ENCODE measurements around the gene NMRK2. TPM values are rescaled to one million over a fixed set of nuclear protein-coding genes. Genes with fewer than 3 reads are reported as not detected.

NMRK2 gene
- total RNA-seq, 1 donor from 2014 or later, result 4.0 TPM

GRCh38 chr19:3897936-3898335 is 34.9 kb upstream of the NMRK2 start:
- Mint-ChIP-seq H3K9me3 (ENCODE audit: unreplicated experiment) (peaks cover 4% of the 10 kb centered on the region), H3K27ac (ENCODE audit: unreplicated experiment) (no peak overlapping the region), H3K27me3 (ENCODE audit: unreplicated experiment) (peaks cover 2% of the 10 kb centered on the region), H3K4me3 (ENCODE audit: unreplicated experiment) (no peak overlapping the region), H3K36me3 (ENCODE audit: unreplicated experiment) (peaks cover 17% of the 10 kb centered on the region), H3K4me1 (ENCODE audit: low read depth, unreplicated experiment) (peaks cover 2% of the 10 kb centered on the region)
- DNase-seq, result no peak
- no peak for TF ChIP-seq CTCF (IDR thresholded peaks at IDR 0.05; ENCODE audit: partially characterized antibody, unreplicated experiment)

- Mint-ChIP-seq H3K9me3 (ENCODE audit: unreplicated experiment) (peaks cover 4% of the 10 kb centered on the region), H3K27ac (ENCODE audit: unreplicated experiment) (no peak overlapping the region), H3K4me1 (ENCODE audit: low read depth, unreplicated experiment) (peaks cover 2% of the 10 kb centered on the region), H3K27me3 (ENCODE audit: unreplicated experiment) (peaks cover 2% of the 10 kb centered on the region), H3K4me3 (ENCODE audit: unreplicated experiment) (no peak overlapping the region), H3K36me3 (ENCODE audit: unreplicated experiment) (peaks cover 17% of the 10 kb centered on the region)
- no peak for TF ChIP-seq CTCF (IDR thresholded peaks at IDR 0.05; ENCODE audit: partially characterized antibody, unreplicated experiment)
- no peak for DNase-seq
These were observed 34.4 kb upstream of the NMRK2 start for GRCh38 chr19:3898426-3898825.

- Mint-ChIP-seq H3K9me3 (ENCODE audit: unreplicated experiment) (peaks cover 4% of the 10 kb centered on the region), H3K36me3 (ENCODE audit: unreplicated experiment) (peaks cover 17% of the 10 kb centered on the region), H3K27me3 (ENCODE audit: unreplicated experiment) (peaks cover 2% of the 10 kb centered on the region), H3K4me3 (ENCODE audit: unreplicated experiment) (no peak overlapping the region), H3K4me1 (ENCODE audit: low read depth, unreplicated experiment) (peaks cover 2% of the 10 kb centered on the region), H3K27ac (ENCODE audit: unreplicated experiment) (no peak overlapping the region)
- no peak for TF ChIP-seq CTCF (IDR thresholded peaks at IDR 0.05; ENCODE audit: partially characterized antibody, unreplicated experiment)
- DNase-seq, result no peak
These were observed 33.2 kb upstream of the NMRK2 start for GRCh38 chr19:3899531-3900294.

- H3K36me3 Mint-ChIP-seq (ENCODE audit: unreplicated experiment), result peaks cover 13% of the 10 kb centered on the region
- H3K9me3 Mint-ChIP-seq (ENCODE audit: unreplicated experiment), result peaks cover 5% of the 10 kb centered on the region
These were observed 30.4 kb upstream of the NMRK2 start for GRCh38 chr19:3902317-3902973.

More at GRCh38 chr19:3902317-3902973, 30.4 kb upstream of the NMRK2 start:
- no peak for DNase-seq
- Mint-ChIP-seq H3K27ac (ENCODE audit: unreplicated experiment) (no peak overlapping the region), H3K4me1 (ENCODE audit: low read depth, unreplicated experiment) (peaks cover 2% of the 10 kb centered on the region), H3K27me3 (ENCODE audit: unreplicated experiment) (no peaks in the 10 kb centered on the region), H3K4me3 (ENCODE audit: unreplicated experiment) (no peak overlapping the region)
- no peak for TF ChIP-seq CTCF (IDR thresholded peaks at IDR 0.05; ENCODE audit: partially characterized antibody, unreplicated experiment)
